GM08714 (cell line): ENCODE measurements around the gene ARHGAP26.
"Not testable (repeated sequence)": the region's sequence is repeated elsewhere in the genome, so short reads cannot be mapped to it uniquely, and the experiment has no call there.

Experiments used
- H3K4me3 ChIP-seq: fragments of 200-500 bp; sonication (Bioruptor generic); 2 replicates; pipeline ENCODE4 v1.5.1; 2014; ENCODE audit warnings: mild to moderate bottlenecking, low read length, inconsistent platforms
- ZNF274 ChIP-seq: IDR thresholded peaks from 2 replicates; pipeline ENCODE4 v1.6.1; 2012; ENCODE audit warnings: mild to moderate bottlenecking, low read depth, low read length

ARHGAP26 gene

DNA sequence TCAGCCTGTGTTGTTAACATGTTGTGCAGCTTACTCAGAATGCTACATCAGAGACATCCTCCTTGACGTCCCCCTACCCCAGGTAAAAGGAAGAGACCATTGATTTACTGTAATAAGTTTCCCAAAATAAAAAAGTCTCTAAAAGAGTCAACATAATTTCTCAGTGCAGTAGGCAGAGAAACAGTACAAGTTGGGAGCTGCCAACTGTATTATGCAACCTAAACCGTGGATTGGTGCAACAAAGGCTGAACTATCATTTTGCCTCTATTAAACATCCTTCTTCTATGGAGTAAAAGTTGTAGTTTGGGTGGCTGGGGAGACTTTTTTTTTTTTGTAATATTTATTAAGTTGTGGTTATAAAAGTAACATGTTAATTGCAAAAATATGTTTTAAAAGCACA lies 425.3 kb downstream of the ARHGAP26 start:
- H3K4me3 ChIP-seq, result no peak overlapping the region
- TF ChIP-seq ZNF274, result no peak

DNA sequence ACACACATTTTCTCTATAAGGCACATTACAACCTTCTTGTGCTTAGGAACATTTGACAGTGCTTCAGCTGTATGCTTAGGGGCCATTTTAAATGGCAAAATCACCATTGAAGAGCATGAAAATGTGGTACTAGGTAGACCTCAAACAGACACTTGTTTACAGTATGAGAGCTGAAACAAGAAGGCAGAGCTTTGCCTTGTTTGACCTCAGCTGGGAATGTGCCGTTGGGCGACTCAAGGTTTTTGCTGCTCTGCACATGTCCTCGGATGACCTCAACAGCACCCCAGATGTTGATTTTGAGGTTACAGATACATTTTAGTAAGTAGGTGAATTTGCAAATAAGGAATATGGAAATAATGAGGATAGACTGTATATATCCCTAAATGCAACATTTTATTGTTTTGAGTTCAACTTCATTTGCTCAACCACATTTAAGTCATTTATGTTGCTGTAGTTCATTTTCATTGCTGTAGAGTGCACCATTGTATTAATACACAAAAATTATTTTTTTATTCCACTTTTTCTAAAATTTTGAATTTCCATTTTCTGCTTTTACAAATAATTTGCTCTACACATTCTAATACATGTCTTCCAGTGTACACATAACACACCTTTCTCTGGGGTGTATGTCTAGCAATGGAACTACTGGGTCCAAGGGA lies 426.6 kb downstream of the ARHGAP26 start:
- no peak overlapping the region for H3K4me3 ChIP-seq
- TF ChIP-seq ZNF274, result no peak

DNA sequence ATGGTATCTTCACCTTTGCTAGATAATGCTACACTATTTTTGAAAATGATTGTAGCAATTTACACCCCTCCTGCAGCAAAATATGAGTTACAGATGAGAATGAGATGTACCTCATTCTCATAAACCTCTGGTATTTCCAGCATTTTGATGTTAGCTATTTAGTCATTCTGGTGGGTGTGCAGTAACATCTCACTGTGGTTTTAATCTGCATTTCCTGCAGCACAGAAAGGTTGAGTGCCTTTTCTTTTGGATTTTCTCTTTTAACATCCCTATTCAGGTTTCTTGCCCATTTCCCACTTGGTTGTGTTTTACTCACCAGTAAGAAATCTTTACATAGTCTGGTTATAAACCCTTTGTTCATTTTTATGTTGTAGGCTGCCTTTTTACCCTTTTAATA lies 427.1 kb downstream of the ARHGAP26 start:
- no peak for TF ChIP-seq ZNF274
- H3K4me3 ChIP-seq, result no peak overlapping the region

DNA sequence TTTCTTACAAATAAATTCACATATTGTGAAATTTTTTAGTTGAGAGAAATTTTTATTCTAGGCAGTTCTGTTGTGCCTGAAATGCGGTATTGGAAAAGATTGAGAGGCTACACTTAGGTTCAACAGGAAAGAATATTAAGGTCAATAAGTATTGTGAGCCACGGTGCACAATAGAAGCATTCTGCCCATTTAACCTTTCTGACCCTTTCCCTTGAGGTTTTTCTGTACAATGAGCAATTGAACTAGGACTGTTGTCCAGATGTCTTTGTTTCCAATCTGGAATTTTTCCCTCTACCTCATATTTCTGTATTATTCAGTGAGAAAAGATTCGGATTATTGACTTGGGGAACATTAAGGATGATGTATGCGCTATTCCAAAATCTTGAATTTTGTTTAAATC lies 428.2 kb downstream of the ARHGAP26 start:
- no peak overlapping the region for H3K4me3 ChIP-seq
- TF ChIP-seq ZNF274, result no peak

DNA sequence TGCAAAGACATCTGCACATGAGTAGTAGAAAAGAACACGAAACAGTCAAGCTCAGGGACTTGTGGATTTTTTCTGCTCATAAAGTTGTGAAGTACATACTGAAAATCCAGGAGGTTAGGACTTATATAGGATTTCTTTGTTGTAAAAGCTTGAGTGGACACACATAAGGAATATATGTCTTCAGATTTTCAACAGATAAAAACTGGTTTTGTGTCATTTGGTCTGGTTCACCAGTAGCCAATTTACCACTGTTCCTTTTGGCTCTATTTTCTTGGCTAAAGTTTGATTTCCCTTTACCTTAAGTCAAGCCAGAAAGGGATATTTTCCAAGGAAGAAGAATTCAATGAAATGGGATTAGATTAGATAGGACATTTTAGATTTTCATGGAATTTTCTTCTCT lies 429.0 kb downstream of the ARHGAP26 start:
- H3K4me3 ChIP-seq, result no peak overlapping the region
- no peak for TF ChIP-seq ZNF274

DNA sequence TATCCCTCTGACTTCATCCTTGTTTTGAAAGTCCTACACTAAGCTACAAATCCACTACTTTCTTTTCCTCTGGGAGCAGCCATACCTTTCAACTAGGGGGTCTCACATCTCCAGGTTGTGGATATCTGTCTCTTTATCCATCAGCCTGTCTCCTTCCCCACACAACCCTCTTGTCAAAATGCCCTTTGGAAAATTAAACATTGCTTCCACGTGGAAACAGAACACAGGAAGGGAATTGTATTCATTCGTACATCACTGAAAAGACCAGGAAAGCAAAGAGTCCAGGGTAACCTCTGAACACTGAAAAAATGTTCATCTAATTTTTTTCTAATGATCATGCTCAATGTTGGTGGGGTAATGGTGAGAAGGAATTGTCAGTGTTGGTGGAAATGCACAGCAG lies 429.7 kb downstream of the ARHGAP26 start:
- no peak for TF ChIP-seq ZNF274
- no peak overlapping the region for H3K4me3 ChIP-seq

DNA sequence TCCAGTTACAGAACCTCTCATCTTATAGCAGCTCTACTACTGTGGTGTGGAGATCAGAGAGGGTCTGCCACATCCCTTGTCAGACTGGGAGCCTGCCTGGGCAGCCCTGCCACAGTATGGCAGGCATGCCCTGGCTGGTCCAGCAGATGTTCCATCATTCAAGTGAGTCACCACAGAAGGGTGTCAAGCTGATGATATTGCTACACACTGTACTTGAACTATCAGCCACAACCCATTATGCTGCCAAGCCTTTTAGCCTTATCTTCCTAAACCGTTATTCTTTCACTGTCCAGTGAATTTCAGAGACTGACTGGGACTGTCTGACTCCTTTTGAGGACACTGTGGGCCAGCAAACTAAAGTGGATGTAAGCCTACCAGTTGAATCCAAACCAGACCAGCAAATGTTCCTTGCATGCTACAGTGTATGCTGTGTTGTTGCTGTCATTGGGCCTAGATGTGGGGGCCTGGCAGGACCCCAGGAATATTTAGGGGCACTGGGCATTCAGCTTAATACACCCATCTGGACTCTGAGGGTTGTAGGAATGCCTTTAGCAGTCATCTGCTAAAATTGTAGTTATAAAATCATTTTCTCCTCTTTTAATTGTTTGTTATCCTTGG lies 430.7 kb downstream of the ARHGAP26 start:
- TF ChIP-seq ZNF274, result no peak
- H3K4me3 ChIP-seq, result no peak overlapping the region

DNA sequence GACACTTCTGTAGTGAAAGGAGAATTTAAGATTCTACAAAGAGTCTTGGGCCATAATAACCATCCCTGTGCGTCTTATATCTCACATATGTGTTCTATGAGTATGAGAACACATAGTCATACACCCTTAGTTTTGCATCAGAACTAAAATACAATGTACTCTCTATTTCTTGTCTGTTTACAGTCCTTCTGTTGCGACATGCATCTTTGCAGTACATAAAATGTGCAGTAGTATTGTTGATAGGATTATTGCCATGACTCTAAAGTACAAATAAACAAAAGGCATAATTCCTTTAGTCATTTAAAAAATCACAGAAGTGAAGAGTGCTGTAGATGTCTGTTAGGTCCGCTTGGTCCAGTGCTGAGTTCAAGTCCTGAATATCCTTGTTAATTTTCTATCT lies 431.4 kb downstream of the ARHGAP26 start:
- TF ChIP-seq ZNF274, result no peak
- H3K4me3 ChIP-seq, result no peak overlapping the region

DNA sequence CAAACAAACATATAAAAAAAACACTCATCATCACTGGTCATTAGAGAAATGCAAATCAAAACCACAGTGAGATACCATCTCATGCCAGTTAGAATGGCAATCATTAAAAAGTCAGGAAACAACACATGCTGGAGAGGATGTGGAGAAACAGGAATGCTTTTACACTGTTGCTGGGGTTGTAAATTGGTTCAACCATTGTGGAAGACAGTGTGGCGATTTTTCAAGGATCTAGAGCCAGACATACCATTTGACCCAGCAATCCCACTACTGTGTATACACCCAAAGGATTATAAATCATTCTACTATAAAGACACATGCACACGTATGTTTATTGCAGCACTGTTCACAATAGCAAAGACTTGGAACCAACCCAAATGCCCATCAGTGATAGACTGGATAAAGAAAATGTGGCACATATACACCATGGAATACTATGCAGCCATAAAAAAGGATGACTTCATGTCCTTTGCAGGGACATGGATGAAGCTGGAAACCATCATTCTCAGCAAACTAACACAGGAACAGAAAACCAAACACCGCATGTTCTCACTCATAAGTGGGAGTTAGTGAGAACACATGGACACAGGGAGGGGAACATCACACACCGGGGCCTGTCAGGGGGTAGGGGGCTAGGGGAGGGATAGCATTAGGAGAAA lies 433.3 kb downstream of the ARHGAP26 start:
- not testable (repeated sequence) for H3K4me3 ChIP-seq

DNA sequence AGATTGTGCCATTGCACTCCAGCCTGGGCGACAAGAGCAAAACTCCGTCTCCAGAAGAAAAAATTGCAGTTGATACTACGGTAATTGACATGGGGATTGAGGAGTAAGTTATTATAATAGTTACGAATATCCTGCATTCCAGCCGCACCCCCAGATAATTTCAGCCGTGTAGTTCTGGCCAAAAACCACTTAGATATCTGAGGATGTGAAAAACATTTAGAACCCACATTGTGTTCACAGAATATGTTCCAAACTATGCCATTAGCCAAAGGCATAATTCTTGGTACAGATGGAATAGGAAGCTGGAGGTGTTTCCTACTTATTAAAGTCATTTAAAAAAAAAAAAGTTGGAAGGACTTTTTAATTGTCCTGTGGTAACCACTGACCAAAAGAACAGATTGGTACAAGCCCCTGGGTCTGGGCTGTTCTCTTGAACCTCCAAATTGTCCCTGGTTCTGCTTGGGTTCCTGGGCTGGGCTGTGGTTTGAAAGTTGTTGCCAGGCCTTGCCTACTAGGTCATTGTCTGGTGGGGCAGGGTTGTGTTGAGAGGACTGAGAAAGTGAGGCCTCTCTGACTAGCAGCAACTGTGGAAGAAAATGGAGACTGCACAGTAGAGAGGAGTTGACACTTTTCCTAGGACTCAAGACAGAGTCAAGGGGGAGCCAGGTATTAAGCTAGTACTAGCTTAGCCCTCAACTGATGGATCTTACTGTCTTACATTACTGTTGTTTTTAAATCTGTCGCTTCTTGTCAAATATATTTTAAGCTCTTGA lies 434.5 kb downstream of the ARHGAP26 start:
- TF ChIP-seq ZNF274, result no peak
- no peak overlapping the region for H3K4me3 ChIP-seq

DNA sequence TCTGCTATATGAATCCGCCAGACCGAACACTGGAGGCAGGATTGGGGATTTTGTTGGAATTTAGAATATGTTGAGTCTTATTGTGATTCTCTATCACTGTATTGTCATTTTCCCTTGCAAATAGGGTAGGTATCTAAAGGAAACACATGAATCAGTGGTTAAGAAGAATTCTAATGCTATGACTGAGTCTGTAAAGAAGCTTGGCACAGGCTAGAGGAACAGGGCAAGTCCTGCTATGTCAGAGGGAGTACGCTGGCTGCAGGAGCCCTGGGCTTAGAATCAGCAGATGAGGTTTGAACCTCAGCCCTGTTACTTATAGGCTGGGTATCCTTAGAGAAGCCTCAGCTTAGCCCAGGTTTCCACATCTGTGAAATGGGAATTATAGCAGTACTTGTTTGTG lies 435.2 kb downstream of the ARHGAP26 start:
- no peak for TF ChIP-seq ZNF274
- H3K4me3 ChIP-seq, result no peak overlapping the region

DNA sequence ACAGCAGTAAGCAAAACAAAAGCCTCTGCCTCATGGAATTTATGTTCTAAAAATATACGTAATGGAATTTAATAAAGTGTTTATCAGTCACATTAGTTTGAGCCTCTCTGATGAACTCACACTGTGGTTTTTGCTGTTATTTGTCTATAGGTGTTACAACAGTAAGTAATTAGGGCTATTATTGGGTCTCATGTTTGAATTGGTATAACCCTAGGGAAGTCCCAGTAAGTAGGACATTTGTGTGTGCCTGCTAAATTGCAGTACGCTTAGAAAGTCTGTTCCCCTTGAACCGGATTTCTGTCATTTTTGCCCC lies 435.7 kb downstream of the ARHGAP26 start:
- TF ChIP-seq ZNF274, result no peak
- H3K4me3 ChIP-seq, result no peak overlapping the region

DNA sequence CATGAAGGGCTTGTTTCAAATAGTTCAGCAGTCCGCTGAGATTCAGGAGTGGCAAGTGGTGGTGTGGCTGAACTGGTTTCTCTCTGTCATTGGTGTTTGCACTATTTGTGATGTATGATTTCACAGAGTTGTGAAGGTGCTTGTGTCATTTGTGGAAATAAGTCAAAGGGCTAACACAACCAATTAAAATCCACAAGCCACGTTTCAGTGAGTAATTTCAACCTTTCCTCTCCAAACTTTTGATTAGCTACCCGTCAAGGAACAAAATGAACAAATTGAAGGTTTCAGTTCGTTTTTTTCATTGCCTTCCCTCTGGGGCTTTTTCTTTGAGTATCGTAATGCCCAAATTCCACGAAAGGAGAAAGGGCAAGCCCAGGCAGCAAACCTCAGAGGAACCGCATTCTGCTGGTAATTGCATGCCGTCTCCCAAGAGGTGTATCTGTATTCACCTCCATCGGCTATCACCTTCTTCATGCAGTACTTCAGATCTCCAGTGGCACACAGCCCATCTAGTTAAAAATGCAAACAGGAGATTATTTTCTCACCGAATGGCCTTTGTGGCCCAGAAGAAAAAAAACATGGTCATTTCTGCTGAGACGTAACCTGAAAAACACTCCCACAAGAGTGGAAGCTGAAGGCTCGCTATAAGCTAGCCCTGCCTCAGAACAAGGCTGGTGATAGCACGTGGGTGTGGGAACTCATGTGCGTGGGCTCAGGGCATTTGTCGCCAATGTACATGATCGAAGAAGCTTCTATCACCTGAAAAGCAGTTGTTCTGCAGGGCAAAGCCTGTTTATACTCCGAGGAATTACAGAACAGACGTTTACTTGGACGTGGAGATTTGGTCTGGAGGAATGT lies 436.2 kb downstream of the ARHGAP26 start:
- TF ChIP-seq ZNF274, result no peak
- no peak overlapping the region for H3K4me3 ChIP-seq

DNA sequence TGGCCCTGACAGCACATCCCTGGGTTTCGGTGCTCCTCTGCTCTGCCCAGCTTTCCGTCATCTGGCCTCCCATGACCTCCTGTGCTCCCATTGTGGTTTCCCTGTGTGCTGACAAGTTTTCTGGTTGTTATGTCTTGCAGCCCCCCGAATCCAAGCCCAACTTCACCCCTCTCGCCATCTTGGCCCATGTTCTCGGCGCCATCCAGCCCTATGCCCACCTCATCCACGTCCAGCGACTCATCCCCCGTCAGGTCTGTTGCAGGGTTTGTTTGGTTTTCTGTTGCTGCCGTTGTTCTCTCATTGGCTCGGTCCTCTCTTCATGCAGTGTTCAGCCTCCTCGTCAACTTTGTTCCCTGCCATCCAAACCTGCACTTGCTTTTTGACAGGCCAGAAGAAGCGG lies 436.9 kb downstream of the ARHGAP26 start:
- no peak overlapping the region for H3K4me3 ChIP-seq
- no peak for TF ChIP-seq ZNF274
